KMS-11 (cell line): Measurements from ENCODE around the gene PNPLA5.

Source experiments
- H2AFZ ChIP-seq: fragments of 200-600 bp; sonication (generic); 2 replicates; pipeline ENCODE4 v1.6.1; 2016; ENCODE audit warnings: antibody characterized with exemption, mixed run types, low read depth
- H3K27ac ChIP-seq: fragments of 200-600 bp; sonication (generic); 2 replicates; pipeline ENCODE4 v1.6.1; 2016; ENCODE audit warnings: mild to moderate bottlenecking, mixed run types
- H3K27me3 ChIP-seq: fragments of 200-600 bp; sonication (generic); 2 replicates; pipeline ENCODE4 v1.6.1; 2017; ENCODE audit warnings: mild to moderate bottlenecking, low read depth, mixed run types, moderate library complexity; ENCODE audit not compliant: insufficient read depth
- H3K36me3 ChIP-seq: fragments of 200-600 bp; sonication (generic); 2 replicates; pipeline ENCODE4 v1.6.1; 2017; ENCODE audit warnings: mild to moderate bottlenecking, mixed run types; ENCODE audit not compliant: insufficient read depth
- H3K4me1 ChIP-seq: fragments of 200-600 bp; sonication (generic); 2 replicates; pipeline ENCODE4 v1.6.1; 2016; ENCODE audit warnings: mild to moderate bottlenecking, low read depth, mixed run types; ENCODE audit not compliant: poor library complexity, severe bottlenecking
- H3K4me2 ChIP-seq: fragments of 200-600 bp; sonication (generic); 2 replicates; pipeline ENCODE4 v1.7.0; 2016; ENCODE audit warnings: mild to moderate bottlenecking, mixed run types
- H3K4me3 ChIP-seq: fragments of 200-600 bp; sonication (generic); IDR thresholded peaks from 2 replicates; pipeline ENCODE4 v1.6.1; 2017; ENCODE audit warnings: low read depth, low read length, mixed read lengths; ENCODE audit not compliant: insufficient read depth
- H3K79me2 ChIP-seq: fragments of 200-600 bp; sonication (generic); 2 replicates; pipeline ENCODE4 v1.6.1; 2016; ENCODE audit warnings: low read depth, mixed run types; ENCODE audit not compliant: insufficient read depth
- H3K9ac ChIP-seq: fragments of 200-600 bp; sonication (generic); 2 replicates; pipeline ENCODE4 v1.6.1; 2016; ENCODE audit warnings: mild to moderate bottlenecking, mixed run types
- H4K20me1 ChIP-seq: fragments of 200-600 bp; sonication (generic); 2 replicates; pipeline ENCODE4 v1.6.1; 2016; ENCODE audit warnings: mild to moderate bottlenecking, mixed run types; ENCODE audit not compliant: insufficient read depth
- TF ChIP-seq, protein P1 (sequence below): fragments of 200-600 bp; sonication (generic); conservative IDR thresholded peaks from 2 replicates; pipeline ENCODE4 v1.6.1; 2017; ENCODE audit warnings: low read depth, mild to moderate bottlenecking, antibody characterized with exemption, low read length, moderate library complexity, mixed read lengths

PNPLA5 gene

DNA sequence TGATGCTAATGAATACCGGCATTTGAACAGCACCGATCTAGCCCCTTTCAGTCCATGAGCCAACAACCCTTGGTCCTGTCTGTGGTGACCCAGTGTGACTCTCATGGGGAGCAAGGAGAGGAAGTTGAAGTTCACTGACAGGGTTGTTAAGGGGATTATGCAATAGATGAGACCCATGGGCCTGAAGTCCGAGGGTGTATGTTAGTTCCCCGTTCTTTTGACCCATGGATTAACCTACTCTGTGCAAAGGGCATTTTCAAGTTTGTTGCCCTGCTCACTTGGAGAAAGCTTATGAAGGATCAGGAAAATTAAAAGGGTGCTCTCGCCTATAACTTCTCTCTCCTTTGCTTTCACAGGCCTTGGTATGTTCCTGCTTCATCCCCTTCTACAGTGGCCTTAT, 36.7 kb upstream of the PNPLA5 start:
- Histone ChIP-seq H3K4me1 (no peaks in the 10 kb centered on the region), H3K79me2 (no peaks in the 10 kb centered on the region), H3K36me3 (no peaks in the 10 kb centered on the region), H3K27ac (no peak overlapping the region), H3K27me3 (peaks cover 41% of the 10 kb centered on the region; the same call in 1 of the 2 replicates), H3K4me3 (no peak overlapping the region), H3K4me2 (no peak overlapping the region), H2AFZ (no peak overlapping the region), H4K20me1 (no peaks in the 10 kb centered on the region), H3K9ac (no peak overlapping the region)
- TF ChIP-seq, protein P1, sequence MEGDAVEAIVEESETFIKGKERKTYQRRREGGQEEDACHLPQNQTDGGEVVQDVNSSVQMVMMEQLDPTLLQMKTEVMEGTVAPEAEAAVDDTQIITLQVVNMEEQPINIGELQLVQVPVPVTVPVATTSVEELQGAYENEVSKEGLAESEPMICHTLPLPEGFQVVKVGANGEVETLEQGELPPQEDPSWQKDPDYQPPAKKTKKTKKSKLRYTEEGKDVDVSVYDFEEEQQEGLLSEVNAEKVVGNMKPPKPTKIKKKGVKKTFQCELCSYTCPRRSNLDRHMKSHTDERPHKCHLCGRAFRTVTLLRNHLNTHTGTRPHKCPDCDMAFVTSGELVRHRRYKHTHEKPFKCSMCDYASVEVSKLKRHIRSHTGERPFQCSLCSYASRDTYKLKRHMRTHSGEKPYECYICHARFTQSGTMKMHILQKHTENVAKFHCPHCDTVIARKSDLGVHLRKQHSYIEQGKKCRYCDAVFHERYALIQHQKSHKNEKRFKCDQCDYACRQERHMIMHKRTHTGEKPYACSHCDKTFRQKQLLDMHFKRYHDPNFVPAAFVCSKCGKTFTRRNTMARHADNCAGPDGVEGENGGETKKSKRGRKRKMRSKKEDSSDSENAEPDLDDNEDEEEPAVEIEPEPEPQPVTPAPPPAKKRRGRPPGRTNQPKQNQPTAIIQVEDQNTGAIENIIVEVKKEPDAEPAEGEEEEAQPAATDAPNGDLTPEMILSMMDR = no peak

DNA sequence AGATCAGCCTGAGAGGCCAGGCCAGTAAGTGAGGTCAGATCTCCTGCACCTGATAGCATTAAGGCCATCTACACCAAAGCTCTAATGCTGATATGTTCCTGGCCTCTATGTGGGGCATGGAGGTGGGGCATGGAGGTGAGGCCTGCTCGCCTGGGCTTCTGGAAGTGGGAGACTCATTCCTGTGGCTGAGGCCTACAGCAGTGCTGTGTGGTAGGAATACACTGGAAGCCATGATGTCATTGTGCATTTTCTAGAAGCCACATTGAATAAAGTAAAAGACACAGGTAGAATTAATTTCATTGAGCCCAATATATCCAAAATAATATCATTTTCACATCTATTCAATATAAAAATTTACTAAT, 34.5 kb upstream of the PNPLA5 start:
- Histone ChIP-seq H3K4me1 (no peaks in the 10 kb centered on the region), H3K36me3 (no peaks in the 10 kb centered on the region), H2AFZ (no peak overlapping the region), H3K9ac (no peak overlapping the region), H3K4me2 (no peak overlapping the region), H3K79me2 (no peaks in the 10 kb centered on the region), H3K27me3 (peaks cover 37% of the 10 kb centered on the region; the same call in 1 of the 2 replicates), H3K27ac (no peak overlapping the region), H4K20me1 (no peaks in the 10 kb centered on the region), H3K4me3 (no peak overlapping the region)
- TF ChIP-seq, protein P1 = no peak

DNA sequence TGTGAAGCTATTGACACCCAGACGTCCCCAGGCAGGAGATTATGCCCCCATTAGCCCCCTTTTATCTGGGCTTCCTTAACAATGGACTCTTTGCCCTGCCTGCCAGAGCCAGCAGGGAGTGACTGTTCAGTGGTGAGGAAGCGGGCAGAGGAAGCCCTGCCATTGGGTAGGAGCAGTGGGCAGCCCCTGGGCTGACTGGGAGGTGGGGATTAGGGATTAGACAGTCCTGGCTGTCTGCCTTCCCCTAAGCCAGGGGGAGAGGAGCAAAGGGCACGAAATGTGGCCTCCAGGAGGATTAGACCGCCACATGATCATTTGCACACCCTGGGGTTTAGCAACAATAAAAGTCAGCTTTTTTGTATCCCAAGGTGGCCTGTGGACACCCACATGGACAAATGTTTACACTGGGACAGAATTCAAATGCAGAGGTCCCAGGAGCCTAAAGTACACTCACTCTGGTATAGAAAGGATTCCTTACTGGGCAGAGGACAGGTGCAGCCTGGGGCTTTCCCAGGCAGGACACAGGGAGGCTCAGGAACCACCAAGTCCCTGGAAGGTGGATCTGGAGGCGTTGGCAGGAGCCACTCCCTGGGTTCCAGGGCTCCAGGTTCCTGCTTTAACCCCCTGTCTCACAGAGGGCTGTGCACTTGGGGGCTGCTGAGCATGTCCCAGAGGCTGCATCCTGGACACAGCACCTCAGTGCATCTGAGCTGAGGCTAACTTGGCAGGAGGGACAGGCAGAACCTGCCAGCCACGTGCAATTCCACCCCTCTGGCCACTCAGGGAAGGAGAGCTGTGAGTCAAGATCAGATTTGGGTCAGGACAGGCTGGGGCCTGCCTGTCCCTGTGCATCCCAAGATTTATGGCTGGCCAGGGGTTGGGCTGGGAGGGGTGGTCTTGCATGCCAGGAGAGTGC, 33.9 kb upstream of the PNPLA5 start:
- Histone ChIP-seq H3K79me2 (no peaks in the 10 kb centered on the region), H3K9ac (no peak overlapping the region), H4K20me1 (no peaks in the 10 kb centered on the region), H3K4me3 (no peak overlapping the region), H3K4me2 (no peak overlapping the region), H3K27me3 (peaks cover 35% of the 10 kb centered on the region; the same call in 1 of the 2 replicates), H3K36me3 (no peaks in the 10 kb centered on the region), H3K27ac (no peak overlapping the region), H3K4me1 (no peaks in the 10 kb centered on the region), H2AFZ (no peak overlapping the region)
- TF ChIP-seq, protein P1 = no peak

DNA sequence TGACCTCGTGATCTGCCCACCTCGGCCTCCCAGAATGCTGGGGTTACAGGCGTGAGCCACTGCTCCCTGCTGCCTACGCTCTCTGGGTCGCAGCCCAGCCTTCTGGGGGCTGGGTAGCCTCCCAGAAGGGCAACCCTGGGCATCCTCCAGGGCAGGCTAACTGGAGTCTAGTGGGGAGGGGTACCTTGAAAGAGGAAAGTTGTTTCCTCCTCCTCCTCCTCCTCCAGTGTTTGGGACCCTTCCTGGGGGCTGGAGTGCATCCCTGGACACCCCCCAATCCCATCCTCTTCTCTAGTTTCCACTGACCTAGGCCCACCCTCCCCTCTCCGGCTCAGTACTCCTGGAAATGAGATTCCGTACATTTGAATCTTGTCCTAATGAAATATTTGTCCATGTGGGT, 33.1 kb upstream of the PNPLA5 start:
- H3K36me3 ChIP-seq = no peaks in the 10 kb centered on the region
- no peaks in the 10 kb centered on the region for H4K20me1 ChIP-seq
- H3K27ac ChIP-seq = no peak overlapping the region
- no peaks in the 10 kb centered on the region for H3K4me1 ChIP-seq
- H3K4me2 ChIP-seq = no peak overlapping the region
- H3K9ac ChIP-seq = no peak overlapping the region
- H3K4me3 ChIP-seq = no peak overlapping the region
- H2AFZ ChIP-seq = no peak overlapping the region
- H3K27me3 ChIP-seq = peaks cover 32% of the 10 kb centered on the region; the same call in 1 of the 2 replicates
- TF ChIP-seq, protein P1 = no peak
- H3K79me2 ChIP-seq = no peaks in the 10 kb centered on the region
